GM12878 (cell line): ENCODE data around the gene SLC2A1. TPM values are rescaled to one million over a fixed set of nuclear protein-coding genes. Genes with fewer than 3 reads are reported as not detected.

Experiments used
- ATAC-seq: fragments of 200-7000 bp; cut with Tn5 transposase; 3 replicates; pipeline ENCODE4 v1.9.1; 2020; ENCODE audit warnings: mild to moderate bottlenecking, moderate library complexity
- BruUV-seq: library from RNA; stranded (reverse); fragments of 400-500 nt; replicated peaks from 2 replicates; lab custom pipeline; 2021; lab: Mats Ljungman, UMichigan
- CTCF ChIA-PET: fragments of 300-600 bp; sonication (Branson Sonifier 250); formaldehyde crosslinking; extraction: SDS; loops from one replicate; lab custom pipeline; 2021; ENCODE audit warnings: inconsistent platforms; lab: Yijun Ruan, JAX
- POLR2A ChIA-PET: fragments of 350-600 bp; formaldehyde crosslinking; extraction: SDS; loops from one replicate; lab custom pipeline; 2021; ENCODE audit warnings: inconsistent platforms; lab: Charles Lee
- RAD21 ChIA-PET: fragments of 300-600 bp; sonication (Branson Sonifier 250); formaldehyde crosslinking; loops from one replicate; lab custom pipeline; 2023; ENCODE audit warnings: antibody characterized with exemption; ENCODE audit not compliant: unreplicated experiment; lab: Charles Lee
- SMC1A ChIA-PET: fragments of 300-600 bp; sonication (Branson Sonifier 250); formaldehyde crosslinking; loops from one replicate; lab custom pipeline; 2023; ENCODE audit not compliant: unreplicated experiment, uncharacterized antibody; lab: Charles Lee
- DNase-seq: peaks from one replicate; pipeline ENCODE4 v3.0.0-alpha.2; 2011; ENCODE audit warnings: low read depth, low spot score
- FAIRE-seq: peaks from 3 replicates; lab custom pipeline; 2011; peaks lifted over from hg19 to GRCh38; lab: Jason Lieb, UNC
- H2AFZ ChIP-seq: 2 replicates; pipeline ENCODE4 v1.6.0; 2011; ENCODE audit warnings: low read depth, low read length, control low read depth; ENCODE audit not compliant: control insufficient read depth
- H3K27ac ChIP-seq: 2 replicates; pipeline ENCODE4 v1.5.1; 2011; ENCODE audit warnings: control low read depth; ENCODE audit not compliant: control insufficient read depth, insufficient read depth
- H3K27me3 ChIP-seq, 2 experiments: replicated peaks in 1 of 2; 2 replicates each; pipeline versions ENCODE4 v1.6.0 to v1.6.1; 2011; ENCODE audit warnings: low read length in 1 of 2; ENCODE audit not compliant: control insufficient read depth in 2 of 2, insufficient read depth in 2 of 2
- H3K36me3 ChIP-seq, 2 experiments: 2 replicates each; pipeline ENCODE4 v1.5.1; 2011; ENCODE audit warnings: low read length in 1 of 2; ENCODE audit not compliant: control insufficient read depth in 2 of 2, insufficient read depth in 2 of 2
- H3K4me1 ChIP-seq: 2 replicates; pipeline ENCODE4 v1.6.1; 2011; ENCODE audit warnings: mild to moderate bottlenecking, low read length, moderate library complexity, mixed read lengths; ENCODE audit not compliant: control insufficient read depth, insufficient read depth
- H3K4me2 ChIP-seq: 2 replicates; pipeline ENCODE4 v1.6.0; 2011; ENCODE audit warnings: control low read depth; ENCODE audit not compliant: control insufficient read depth, insufficient read depth
- H3K4me3 ChIP-seq: fragments of 200-600 bp; sonication (generic); 2 replicates; pipeline ENCODE4 v1.5.1; 2016
- H3K79me2 ChIP-seq: 2 replicates; pipeline ENCODE4 v1.6.0; 2011; ENCODE audit warnings: low read length; ENCODE audit not compliant: control insufficient read depth, insufficient read depth
- H3K9ac ChIP-seq: 2 replicates; pipeline ENCODE4 v1.8.0; 2011; ENCODE audit warnings: low read length, control low read depth, mixed read lengths; ENCODE audit not compliant: control insufficient read depth, insufficient read depth
- H3K9me3 ChIP-seq: replicated peaks from 3 replicates; pipeline ENCODE4 v1.5.1; 2011; ENCODE audit warnings: mild to moderate bottlenecking, low read length; ENCODE audit not compliant: control insufficient read depth, insufficient read depth
- H4K20me1 ChIP-seq: 2 replicates; pipeline ENCODE4 v1.6.0; 2011; ENCODE audit not compliant: control insufficient read depth, insufficient read depth
- CREB1 ChIP-seq: IDR thresholded peaks from 2 replicates; pipeline ENCODE4 v1.6.1; 2012; ENCODE audit warnings: low read depth, mild to moderate bottlenecking, inconsistent platforms
- LARP7 ChIP-seq: fragments of 450-650 bp; IDR thresholded peaks from 2 replicates; pipeline ENCODE4 v1.6.1; 2017; ENCODE audit warnings: mild to moderate bottlenecking
- MXI1 ChIP-seq: fragments of 150-350 bp; IDR thresholded peaks from 2 replicates; pipeline ENCODE4 v1.6.1; 2011; ENCODE audit warnings: low read depth, mild to moderate bottlenecking, inconsistent platforms, low read length, improper control_type of control experiment
- PBX3 ChIP-seq: IDR thresholded peaks from 2 replicates; pipeline ENCODE4 v1.6.1; 2011; ENCODE audit warnings: mild to moderate bottlenecking, low read depth, low read length, moderate library complexity; ENCODE audit not compliant: insufficient replicate concordance
- STAT1 ChIP-seq: fragments of 450-650 bp; conservative IDR thresholded peaks from 2 replicates; pipeline ENCODE4 v1.6.1; 2014; ENCODE audit warnings: antibody characterized with exemption, mild to moderate bottlenecking
- TAF1 ChIP-seq: IDR thresholded peaks from 2 replicates; pipeline ENCODE4 v1.6.1; 2011; ENCODE audit warnings: mild to moderate bottlenecking, low read depth, low read length, borderline replicate concordance
- WGBS: methylation state at CpG from one replicate; pipeline ENCODE4 v1.1.6; 2016; ENCODE audit warnings: low lambda C conversion rate; ENCODE audit not compliant: insufficient replicate concordance, insufficient coverage; ENCODE audit errors: missing lambda C conversion rate; 5-methylcytosine and 5-hydroxymethylcytosine counted together
- in situ Hi-C: fragments of 300-500 bp; cut with MboI; formaldehyde crosslinking; loops from 9 replicates; pipeline ENCODE4 v1.14.3; 2018; ENCODE audit warnings: mixed read lengths
- intact Hi-C: fragments of 100-400 bp; cut with micrococcal nuclease; formaldehyde crosslinking; loops from one replicate; pipeline ENCODE4 v1.14.2; 2022; ENCODE audit not compliant: unreplicated experiment
- polyA plus RNA-seq, 11 experiments: library from polyadenylated mRNA; depleted of rRNA in 4 of 11; unstranded in 6 of 11; stranded (reverse) in 5 of 11; fragments of >200 nt; fragmentation: Nextera tagmentation in 4 of 11; fragmentation: Illumina TruSeq in 1 of 11; extraction: Ambion mirVana in 4 of 11; extraction: Trizol in 1 of 11; gene quantifications; 1 replicate in 1 of 11; 2 replicates in 10 of 11; pipeline versions ENCODE4 v1.2.1 to v1.2.3, GENCODE V29; 2011 to 2016; ENCODE audit warnings: inconsistent platforms in 2 of 11, missing spikeins in 2 of 11, low read depth in 1 of 11
- total RNA-seq, 4 experiments: library from RNA; depleted of rRNA in 3 of 4; stranded (reverse); fragments of >200 nt in 3 of 4; fragmentation: Illumina TruSeq in 1 of 4; extraction: Trizol in 1 of 4; gene quantifications; 2 replicates each; pipeline versions ENCODE4 v1.2.1 to v1.2.3, GENCODE V29; 2013 to 2021
- TF ChIP-seq, protein P1 (sequence below): fragments of 450-650 bp; IDR thresholded peaks from 2 replicates; pipeline ENCODE4 v1.6.1; 2016; ENCODE audit warnings: mild to moderate bottlenecking
- TF ChIP-seq, protein P2 (sequence below): fragments of 450-650 bp; IDR thresholded peaks from 2 replicates; pipeline ENCODE4 v1.6.1; 2017; ENCODE audit warnings: mild to moderate bottlenecking, low read depth, inconsistent platforms; ENCODE audit not compliant: poor library complexity, severe bottlenecking

The SLC2A1 gene
- total and polyA plus RNA-seq, 10 of the 15 experiments (the other 5 are each of a cell fraction or from before 2014, with no cell fraction given) = 5.7 to 66.0 (median 44.2) TPM

DNA sequence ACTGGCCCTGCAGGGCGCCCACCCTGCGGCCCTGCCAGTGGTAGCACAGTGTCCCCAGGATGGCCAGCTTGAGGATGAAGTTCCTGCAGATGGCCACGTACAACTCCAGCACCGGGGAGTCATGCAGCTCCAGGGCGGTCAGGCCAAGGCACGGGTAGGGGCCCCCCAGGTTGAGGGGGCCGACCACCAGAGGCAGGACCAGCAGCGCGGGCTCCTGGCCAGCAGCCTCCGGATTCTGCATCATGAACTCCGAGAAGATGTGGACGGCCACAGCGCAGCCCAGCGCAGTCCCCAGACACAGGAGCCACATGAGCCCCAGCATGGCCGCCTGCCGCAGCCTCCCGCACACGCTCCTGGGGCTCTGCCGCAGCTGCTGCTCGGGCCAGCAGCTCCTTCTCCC, 71.3 kb downstream of the SLC2A1 start:
- ChIA-PET POLR2A (no interaction called here), SMC1A (no interaction called here), CTCF (no interaction called here), RAD21 (no interaction called here)
- Histone ChIP-seq H3K4me2 (no peak overlapping the region), H4K20me1 (no peaks in the 10 kb centered on the region), H3K79me2 (no peaks in the 10 kb centered on the region), H3K4me3 (no peak overlapping the region), H3K9me3 (no peaks in the 10 kb centered on the region), H3K4me1 (no peaks in the 10 kb centered on the region), H3K36me3 (no peaks in the 10 kb centered on the region), H3K27ac (no peak overlapping the region), H2AFZ (no peak overlapping the region), H3K9ac (no peak overlapping the region), H3K27me3 (no peaks in the 10 kb centered on the region)
- intact Hi-C loops = no loop called here
- WGBS = 55% methylated on average over 20 of the region's 20 CpGs
- ATAC-seq (no peak), FAIRE-seq (no peak), DNase-seq (no peak)
- no TSS peak for BruUV-seq
- TF ChIP-seq, protein P1, sequence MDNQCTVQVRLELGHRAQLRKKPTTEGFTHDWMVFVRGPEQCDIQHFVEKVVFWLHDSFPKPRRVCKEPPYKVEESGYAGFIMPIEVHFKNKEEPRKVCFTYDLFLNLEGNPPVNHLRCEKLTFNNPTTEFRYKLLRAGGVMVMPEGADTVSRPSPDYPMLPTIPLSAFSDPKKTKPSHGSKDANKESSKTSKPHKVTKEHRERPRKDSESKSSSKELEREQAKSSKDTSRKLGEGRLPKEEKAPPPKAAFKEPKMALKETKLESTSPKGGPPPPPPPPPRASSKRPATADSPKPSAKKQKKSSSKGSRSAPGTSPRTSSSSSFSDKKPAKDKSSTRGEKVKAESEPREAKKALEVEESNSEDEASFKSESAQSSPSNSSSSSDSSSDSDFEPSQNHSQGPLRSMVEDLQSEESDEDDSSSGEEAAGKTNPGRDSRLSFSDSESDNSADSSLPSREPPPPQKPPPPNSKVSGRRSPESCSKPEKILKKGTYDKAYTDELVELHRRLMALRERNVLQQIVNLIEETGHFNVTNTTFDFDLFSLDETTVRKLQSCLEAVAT = no peak
- TF ChIP-seq STAT1 (no peak), MXI1 (no peak), CREB1 (no peak), TAF1 (no peak), PBX3 (no peak), LARP7 (no peak)
- TF ChIP-seq, protein P2, sequence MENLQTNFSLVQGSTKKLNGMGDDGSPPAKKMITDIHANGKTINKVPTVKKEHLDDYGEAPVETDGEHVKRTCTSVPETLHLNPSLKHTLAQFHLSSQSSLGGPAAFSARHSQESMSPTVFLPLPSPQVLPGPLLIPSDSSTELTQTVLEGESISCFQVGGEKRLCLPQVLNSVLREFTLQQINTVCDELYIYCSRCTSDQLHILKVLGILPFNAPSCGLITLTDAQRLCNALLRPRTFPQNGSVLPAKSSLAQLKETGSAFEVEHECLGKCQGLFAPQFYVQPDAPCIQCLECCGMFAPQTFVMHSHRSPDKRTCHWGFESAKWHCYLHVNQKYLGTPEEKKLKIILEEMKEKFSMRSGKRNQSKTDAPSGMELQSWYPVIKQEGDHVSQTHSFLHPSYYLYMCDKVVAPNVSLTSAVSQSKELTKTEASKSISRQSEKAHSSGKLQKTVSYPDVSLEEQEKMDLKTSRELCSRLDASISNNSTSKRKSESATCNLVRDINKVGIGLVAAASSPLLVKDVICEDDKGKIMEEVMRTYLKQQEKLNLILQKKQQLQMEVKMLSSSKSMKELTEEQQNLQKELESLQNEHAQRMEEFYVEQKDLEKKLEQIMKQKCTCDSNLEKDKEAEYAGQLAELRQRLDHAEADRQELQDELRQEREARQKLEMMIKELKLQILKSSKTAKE = no peak
- in situ Hi-C loops = no loop called here
